Measurements from ENCODE around the gene PARVB.
"Not testable (repeated sequence)": the region's sequence is repeated elsewhere in the genome, so short reads cannot be mapped to it uniquely, and the experiment has no call there.

The PARVB gene

GRCh38 chr22:43998679-43999264 lies 25.3 kb upstream of the PARVB start:
- no peak for DNase-seq

GRCh38 chr22:43999378-43999777 lies 24.7 kb upstream of the PARVB start:
- DNase-seq: no peak

GRCh38 chr22:44000123-44000522 lies 24.0 kb upstream of the PARVB start:
- DNase-seq: no peak

- no peak for DNase-seq
These were observed 22.6 kb upstream of the PARVB start for GRCh38 chr22:44001521-44001920.

GRCh38 chr22:44002324-44002723 lies 21.8 kb upstream of the PARVB start:
- DNase-seq: no peak

- DNase-seq: no peak
These were observed 21.1 kb upstream of the PARVB start for GRCh38 chr22:44002997-44003396.

- no peak for DNase-seq
These were observed 20.5 kb upstream of the PARVB start for GRCh38 chr22:44003405-44004103.

GRCh38 chr22:44004104-44004460 lies 20.0 kb upstream of the PARVB start:
- no peak for DNase-seq

GRCh38 chr22:44005524-44005923 lies 18.6 kb upstream of the PARVB start:
- no peak for DNase-seq

GRCh38 chr22:44012162-44012561 lies 11.9 kb upstream of the PARVB start:
- no peak for DNase-seq

- no peak for DNase-seq
These were observed 11.5 kb upstream of the PARVB start for GRCh38 chr22:44012591-44012990.

- no peak for DNase-seq
These were observed 9.9 kb upstream of the PARVB start for GRCh38 chr22:44014241-44014640.

- DNase-seq: not testable (repeated sequence)
These were observed 7.5 kb upstream of the PARVB start for GRCh38 chr22:44016586-44016985.

GRCh38 chr22:44018594-44018993 lies 5.5 kb upstream of the PARVB start:
- no peak for DNase-seq

- no peak for DNase-seq
These were observed 4.7 kb upstream of the PARVB start for GRCh38 chr22:44019416-44019815.

GRCh38 chr22:44019846-44020245 lies 4.3 kb upstream of the PARVB start:
- no peak for DNase-seq

GRCh38 chr22:44020981-44021380 lies 3.1 kb upstream of the PARVB start:
- no peak for DNase-seq

- no peak for DNase-seq
These were observed 456 bp upstream of the PARVB start for GRCh38 chr22:44023404-44024287.

GRCh38 chr22:44025171-44026065 lies 1.3 kb downstream of the PARVB start:
- no peak for DNase-seq

- no peak for DNase-seq
These were observed 2.0 kb downstream of the PARVB start for GRCh38 chr22:44026066-44026629.

- no peak for DNase-seq
These were observed 2.8 kb downstream of the PARVB start for GRCh38 chr22:44026630-44027511.

- DNase-seq: no peak
These were observed 4.0 kb downstream of the PARVB start for GRCh38 chr22:44028091-44028490.
